ENCODE results near the gene RRP15.

GRCh38 chr1:218272366-218272765, 12.7 kb upstream of the RRP15 start:
- TF ChIP-seq POLR2AphosphoS5 (IDR thresholded peaks at IDR 0.05; ENCODE audit: low read depth, low read length), result no peak
- TF ChIP-seq REST (IDR thresholded peaks at IDR 0.05; ENCODE audit: insufficient read depth in 1 of 2, low read depth in 2 of 2, low read length in 2 of 2), result no peak
- TF ChIP-seq SIN3A (IDR thresholded peaks at IDR 0.05; ENCODE audit: borderline replicate concordance, insufficient read depth, low read length), result no peak
- no peak for TF ChIP-seq TAF1 (IDR thresholded peaks at IDR 0.05; ENCODE audit: borderline replicate concordance, insufficient read depth, low read length)
- no peak for TF ChIP-seq FOXP2 (optimal IDR thresholded peaks at IDR 0.05; ENCODE audit: borderline replicate concordance, extremely low read depth, extremely low read length, insufficient read depth)

Measured in PFSK-1 (cell line).